A549 (cell line): ENCODE measurements around the gene ROR2.

ENCODE experiments used
- CEBPB ChIP-seq, 2 experiments: fragments of >200 bp in 1 of 2; sonication (Bioruptor Twin) in 1 of 2; formaldehyde crosslinking in 1 of 2; IDR thresholded peaks; 2 replicates each; pipeline ENCODE4 v1.6.1; 2012 to 2016
- CHD2 ChIP-seq: fragments of 150-350 bp; IDR thresholded peaks from 2 replicates; pipeline ENCODE4 v1.6.1; 2014; ENCODE audit warnings: low read length; ENCODE audit not compliant: partially characterized antibody
- CTCF ChIP-seq: fragments of >200 bp; sonication (Bioruptor Twin); formaldehyde crosslinking; IDR thresholded peaks from 3 replicates; pipeline ENCODE4 v1.5.1; 2016
- ESRRA ChIP-seq: fragments of 150-350 bp; IDR thresholded peaks from 2 replicates; pipeline ENCODE4 v1.6.1; 2014; ENCODE audit warnings: mild to moderate bottlenecking, low read length, borderline replicate concordance
- HDAC2 ChIP-seq: fragments of 200-600 bp; sonication (generic); IDR thresholded peaks from 2 replicates; pipeline ENCODE4 v1.6.1; 2016
- JUN ChIP-seq, 2 experiments: fragments of >200 bp; sonication (Bioruptor Twin); formaldehyde crosslinking; IDR thresholded peaks; 2 replicates in 1 of 2; 3 replicates in 1 of 2; pipeline ENCODE4 v1.6.1; 2016 to 2017
- JUNB ChIP-seq: fragments of >200 bp; sonication (Bioruptor Twin); formaldehyde crosslinking; IDR thresholded peaks from 2 replicates; pipeline ENCODE4 v1.6.1; 2016
- MAFK ChIP-seq: fragments of 450-650 bp; IDR thresholded peaks from 2 replicates; pipeline ENCODE4 v1.6.1; 2014; ENCODE audit not compliant: partially characterized antibody
- POLR2A ChIP-seq: IDR thresholded peaks from 2 replicates; pipeline ENCODE4 v1.6.1; 2012; ENCODE audit warnings: mild to moderate bottlenecking, low read length
- RAD21 ChIP-seq, 2 experiments: fragments of >200 bp in 1 of 2; sonication (Bioruptor Twin) in 1 of 2; formaldehyde crosslinking in 1 of 2; IDR thresholded peaks in 1 of 2; conservative IDR thresholded peaks in 1 of 2; 2 replicates in 1 of 2; 3 replicates in 1 of 2; pipeline ENCODE4 v1.6.1; 2012 to 2018; ENCODE audit warnings: inconsistent platforms in 1 of 2
- RARB ChIP-seq: fragments of 250-450 bp; sonication (Bioruptor Pico); IDR thresholded peaks from 2 replicates; pipeline ENCODE4 v1.8.0; 2021; ENCODE audit warnings: mild to moderate bottlenecking, moderate library complexity
- SMC3 ChIP-seq: fragments of >200 bp; sonication (Bioruptor Twin); formaldehyde crosslinking; IDR thresholded peaks from 3 replicates; pipeline ENCODE4 v1.6.1; 2018; ENCODE audit warnings: inconsistent platforms
- TF ChIP-seq, protein P1 (sequence below): fragments of 200-600 bp; sonication (generic); IDR thresholded peaks from 2 replicates; pipeline ENCODE4 v1.6.1; 2016; ENCODE audit warnings: antibody characterized with exemption, mild to moderate bottlenecking, moderate library complexity

GRCh38 chr9:91841591-91841990, 108.4 kb downstream of the ROR2 start:
- TF ChIP-seq HDAC2 (no peak), CTCF (no peak), MAFK (no peak), CHD2 (no peak), CEBPB (IDR thresholded peaks at IDR 0.05) (no peak), SMC3 (no peak), RAD21 (conservative IDR thresholded peaks at IDR 0.05 in 1 of 2, IDR thresholded peaks at IDR 0.05 in 1 of 2) (no peak), RARB (CRISPR knock-in tag) (no peak), JUNB (no peak), ESRRA (no peak), POLR2A (no peak), JUN (IDR thresholded peaks at IDR 0.05) (no peak)
- TF ChIP-seq, protein P1, sequence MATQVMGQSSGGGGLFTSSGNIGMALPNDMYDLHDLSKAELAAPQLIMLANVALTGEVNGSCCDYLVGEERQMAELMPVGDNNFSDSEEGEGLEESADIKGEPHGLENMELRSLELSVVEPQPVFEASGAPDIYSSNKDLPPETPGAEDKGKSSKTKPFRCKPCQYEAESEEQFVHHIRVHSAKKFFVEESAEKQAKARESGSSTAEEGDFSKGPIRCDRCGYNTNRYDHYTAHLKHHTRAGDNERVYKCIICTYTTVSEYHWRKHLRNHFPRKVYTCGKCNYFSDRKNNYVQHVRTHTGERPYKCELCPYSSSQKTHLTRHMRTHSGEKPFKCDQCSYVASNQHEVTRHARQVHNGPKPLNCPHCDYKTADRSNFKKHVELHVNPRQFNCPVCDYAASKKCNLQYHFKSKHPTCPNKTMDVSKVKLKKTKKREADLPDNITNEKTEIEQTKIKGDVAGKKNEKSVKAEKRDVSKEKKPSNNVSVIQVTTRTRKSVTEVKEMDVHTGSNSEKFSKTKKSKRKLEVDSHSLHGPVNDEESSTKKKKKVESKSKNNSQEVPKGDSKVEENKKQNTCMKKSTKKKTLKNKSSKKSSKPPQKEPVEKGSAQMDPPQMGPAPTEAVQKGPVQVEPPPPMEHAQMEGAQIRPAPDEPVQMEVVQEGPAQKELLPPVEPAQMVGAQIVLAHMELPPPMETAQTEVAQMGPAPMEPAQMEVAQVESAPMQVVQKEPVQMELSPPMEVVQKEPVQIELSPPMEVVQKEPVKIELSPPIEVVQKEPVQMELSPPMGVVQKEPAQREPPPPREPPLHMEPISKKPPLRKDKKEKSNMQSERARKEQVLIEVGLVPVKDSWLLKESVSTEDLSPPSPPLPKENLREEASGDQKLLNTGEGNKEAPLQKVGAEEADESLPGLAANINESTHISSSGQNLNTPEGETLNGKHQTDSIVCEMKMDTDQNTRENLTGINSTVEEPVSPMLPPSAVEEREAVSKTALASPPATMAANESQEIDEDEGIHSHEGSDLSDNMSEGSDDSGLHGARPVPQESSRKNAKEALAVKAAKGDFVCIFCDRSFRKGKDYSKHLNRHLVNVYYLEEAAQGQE = no peak
